Stimulated activated CD8-positive, alpha-beta memory T cell treated with anti-CD3 and anti-CD28 coated beads, Interleukin-12 subunit alpha, Interleukin-12 subunit beta, amount 100 ng/mL, for 1 hour (primary cell): ENCODE measurements around the gene CFAP100.

ENCODE experiments used
- DNase-seq: peaks from one replicate; pipeline ENCODE4 v3.0.0-alpha.2; 2020; ENCODE audit warnings: low read depth

Gene CFAP100

GRCh38 chr3:126394179-126394976, at the start of gene CFAP100:
TSS of gene CFAP100 (plus strand) at chr3:126394909. CDS start at chr3:126396001, 1,092 bp downstream.
- DNase-seq, result no peak

- DNase-seq, result no peak
These were observed 49.5 kb upstream of the CFAP100 start for GRCh38 chr3:126345231-126345630.

- no peak for DNase-seq
These were observed 48.9 kb upstream of the CFAP100 start for GRCh38 chr3:126345641-126346460.

GRCh38 chr3:126346466-126346865, 48.2 kb upstream of the CFAP100 start:
- no peak for DNase-seq

- no peak for DNase-seq
These were observed 47.1 kb upstream of the CFAP100 start for GRCh38 chr3:126347543-126348161.

- no peak for DNase-seq
These were observed 46.3 kb upstream of the CFAP100 start for GRCh38 chr3:126348308-126348920.

- DNase-seq, result no peak
These were observed 45.6 kb upstream of the CFAP100 start for GRCh38 chr3:126349071-126349470.

- no peak for DNase-seq
These were observed 44.9 kb upstream of the CFAP100 start for GRCh38 chr3:126349611-126350501.

GRCh38 chr3:126350502-126351085, 44.1 kb upstream of the CFAP100 start:
- DNase-seq, result no peak

- no peak for DNase-seq
These were observed 43.5 kb upstream of the CFAP100 start for GRCh38 chr3:126351086-126351770.

- DNase-seq, result no peak
These were observed 42.8 kb upstream of the CFAP100 start for GRCh38 chr3:126351771-126352475.

GRCh38 chr3:126352476-126353454, 41.9 kb upstream of the CFAP100 start:
- no peak for DNase-seq

GRCh38 chr3:126353694-126354321, 40.9 kb upstream of the CFAP100 start:
- no peak for DNase-seq

- no peak for DNase-seq
These were observed 39.9 kb upstream of the CFAP100 start for GRCh38 chr3:126354776-126355175.

- no peak for DNase-seq
These were observed 39.5 kb upstream of the CFAP100 start for GRCh38 chr3:126355251-126355650.

- DNase-seq, result no peak
These were observed 38.8 kb upstream of the CFAP100 start for GRCh38 chr3:126355777-126356372.
